ENCODE measurements around the gene NACC1.

The NACC1 gene

DNA sequence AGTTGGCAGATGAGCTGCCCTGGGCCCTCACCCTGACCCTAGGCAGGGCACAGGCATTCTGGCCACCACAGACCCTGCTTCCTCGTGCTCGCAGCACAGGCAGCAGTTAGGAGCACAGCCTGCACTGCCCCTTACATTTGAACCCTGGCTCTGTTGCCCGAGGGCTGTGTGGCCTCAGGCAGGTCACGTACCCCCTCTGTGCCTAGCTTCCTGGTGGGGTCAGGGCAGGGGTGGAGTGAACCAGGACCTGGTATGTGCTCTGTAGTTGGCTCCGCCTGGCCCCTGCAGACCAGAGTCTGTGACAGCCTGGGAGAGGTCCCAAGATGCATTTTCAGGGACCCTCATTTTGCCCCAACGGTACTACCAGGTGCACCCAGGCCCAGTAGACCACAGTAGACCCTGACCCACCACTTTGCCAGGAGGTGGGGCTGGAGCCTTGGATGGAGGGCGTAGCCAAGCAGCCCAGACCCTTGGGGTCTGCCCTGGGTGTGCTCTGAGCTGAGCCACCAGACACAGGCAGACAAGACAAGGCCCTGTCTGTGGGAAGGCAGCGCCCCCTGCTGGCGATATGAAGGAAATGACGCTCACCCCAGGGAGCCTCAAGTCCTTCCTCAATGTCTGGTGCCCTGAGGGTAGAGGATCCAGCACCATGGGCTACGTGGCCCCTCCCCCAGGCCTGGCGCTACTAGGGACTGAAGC, 24.5 kb upstream of the NACC1 start:
- H3K4me3 Mint-ChIP-seq: no peak overlapping the region
- H3K9me3 Mint-ChIP-seq: no peaks in the 10 kb centered on the region
- H3K36me3 Mint-ChIP-seq (ENCODE audit: low read depth): no peaks in the 10 kb centered on the region
- peaks cover 17% of the 10 kb centered on the region for H3K4me1 Mint-ChIP-seq (ENCODE audit: low read depth)
- peaks cover 35% of the 10 kb centered on the region for H3K27me3 Mint-ChIP-seq (ENCODE audit: low read depth)
- H3K27ac Mint-ChIP-seq: no peak overlapping the region

GRCh38 chr19:13094106-13094504, 24.0 kb upstream of the NACC1 start:
- Mint-ChIP-seq H3K9me3 (no peaks in the 10 kb centered on the region), H3K4me1 (ENCODE audit: low read depth) (peaks cover 20% of the 10 kb centered on the region), H3K27ac (no peak overlapping the region), H3K27me3 (ENCODE audit: low read depth) (peaks cover 38% of the 10 kb centered on the region), H3K36me3 (ENCODE audit: low read depth) (no peaks in the 10 kb centered on the region), H3K4me3 (no peak overlapping the region)

- no peak overlapping the region for H3K27ac Mint-ChIP-seq
- peaks cover 24% of the 10 kb centered on the region for H3K4me1 Mint-ChIP-seq (ENCODE audit: low read depth)
- no peak overlapping the region for H3K4me3 Mint-ChIP-seq
- H3K9me3 Mint-ChIP-seq: peaks cover under 1% of the 10 kb centered on the region
- peaks cover 40% of the 10 kb centered on the region for H3K27me3 Mint-ChIP-seq (ENCODE audit: low read depth)
- peaks cover under 1% of the 10 kb centered on the region for H3K36me3 Mint-ChIP-seq (ENCODE audit: low read depth)
Observed at GRCh38 chr19:13094771-13095392, 23.2 kb upstream of the NACC1 start.

DNA sequence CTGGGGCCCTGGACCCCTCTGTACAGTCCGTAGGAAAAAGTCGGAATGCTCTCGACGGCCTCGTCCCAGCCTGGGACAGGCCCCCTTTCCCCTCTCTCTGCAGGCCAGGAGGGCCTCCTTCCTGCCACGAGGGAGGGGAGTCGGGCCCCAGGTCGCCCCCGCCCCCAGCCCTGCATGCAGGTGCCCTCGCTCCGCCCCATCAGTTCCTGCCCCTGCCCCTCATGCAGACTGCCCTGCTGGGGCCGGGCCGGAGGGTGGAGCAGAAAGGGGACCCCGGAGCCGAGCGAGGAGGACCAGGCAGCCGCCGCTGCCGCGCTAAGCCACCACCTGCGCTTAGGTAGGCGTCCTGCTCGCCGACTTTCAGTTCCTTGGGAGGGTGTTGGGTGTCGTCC, 22.7 kb upstream of the NACC1 start:
- peaks cover 6% of the 10 kb centered on the region for H3K36me3 Mint-ChIP-seq (ENCODE audit: low read depth)
- peaks cover 5% of the 10 kb centered on the region for H3K9me3 Mint-ChIP-seq
- no peak overlapping the region for H3K27ac Mint-ChIP-seq
- no peak overlapping the region for H3K4me3 Mint-ChIP-seq
- peaks cover 29% of the 10 kb centered on the region for H3K4me1 Mint-ChIP-seq (ENCODE audit: low read depth)
- peaks cover 40% of the 10 kb centered on the region for H3K27me3 Mint-ChIP-seq (ENCODE audit: low read depth)

DNA sequence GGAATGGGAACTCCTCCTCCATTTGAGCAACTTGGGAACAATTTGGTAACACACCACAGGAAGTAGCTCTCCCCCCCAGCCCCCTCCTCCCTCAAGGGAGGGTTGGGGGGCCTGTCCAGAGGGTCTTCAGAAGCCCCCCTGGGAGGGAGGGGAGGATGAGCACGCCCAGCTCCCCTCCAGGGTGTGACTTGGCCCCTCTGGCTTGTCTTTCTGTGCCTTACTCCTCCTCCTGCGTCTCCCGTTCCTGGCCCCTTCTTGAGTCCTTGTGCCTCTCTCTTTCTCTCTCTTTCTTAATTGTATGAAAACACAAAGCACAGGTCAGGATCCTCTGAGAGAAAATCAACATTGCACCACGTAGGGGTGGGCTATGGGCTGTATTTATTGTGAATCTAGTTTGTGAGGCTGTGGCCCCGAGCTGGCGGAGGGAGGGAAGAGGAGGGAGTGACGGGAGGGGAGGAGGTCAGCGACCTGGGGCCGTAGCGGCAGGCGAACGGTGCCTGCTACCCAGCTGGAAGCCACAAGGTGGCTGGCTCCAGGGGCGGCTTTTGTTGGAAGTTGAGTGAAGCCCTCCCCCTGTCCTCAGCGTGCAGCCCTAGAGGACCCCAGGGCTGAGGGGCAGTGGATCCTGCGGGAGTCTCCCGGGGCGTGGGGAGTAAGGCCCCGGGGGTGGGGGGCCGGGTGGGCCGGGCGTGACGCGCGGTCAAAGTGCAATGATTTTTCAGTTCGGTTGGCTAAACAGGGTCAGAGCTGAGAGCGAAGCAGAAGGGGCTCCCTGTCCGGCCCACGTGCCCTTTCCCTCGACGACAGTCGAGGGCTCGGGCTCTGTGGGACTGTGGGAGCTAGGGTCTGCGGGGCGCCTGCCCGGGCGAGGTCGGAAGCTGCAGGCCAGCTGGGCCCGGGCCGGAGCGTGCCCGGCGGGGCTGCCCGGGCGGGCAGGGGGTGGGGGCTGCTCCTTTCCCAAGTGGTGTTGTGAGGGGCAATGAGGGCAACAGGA, 21.8 kb upstream of the NACC1 start:
- peaks cover 31% of the 10 kb centered on the region for H3K4me1 Mint-ChIP-seq (ENCODE audit: low read depth)
- peaks cover 5% of the 10 kb centered on the region for H3K9me3 Mint-ChIP-seq
- H3K36me3 Mint-ChIP-seq (ENCODE audit: low read depth): peaks cover 6% of the 10 kb centered on the region
- peak overlapping the region; percentile 64 for H3K4me3 Mint-ChIP-seq
- H3K27me3 Mint-ChIP-seq (ENCODE audit: low read depth): peaks cover 40% of the 10 kb centered on the region
- H3K27ac Mint-ChIP-seq: peak overlapping the region; percentile 79

GRCh38 chr19:13097033-13097462, 21.0 kb upstream of the NACC1 start:
- H3K4me3 Mint-ChIP-seq: peak overlapping the region; percentile 69
- peak overlapping the region; percentile 79 for H3K27ac Mint-ChIP-seq
- peaks cover 40% of the 10 kb centered on the region for H3K27me3 Mint-ChIP-seq (ENCODE audit: low read depth)
- peaks cover 6% of the 10 kb centered on the region for H3K36me3 Mint-ChIP-seq (ENCODE audit: low read depth)
- peaks cover 5% of the 10 kb centered on the region for H3K9me3 Mint-ChIP-seq
- H3K4me1 Mint-ChIP-seq (ENCODE audit: low read depth): peaks cover 34% of the 10 kb centered on the region

DNA sequence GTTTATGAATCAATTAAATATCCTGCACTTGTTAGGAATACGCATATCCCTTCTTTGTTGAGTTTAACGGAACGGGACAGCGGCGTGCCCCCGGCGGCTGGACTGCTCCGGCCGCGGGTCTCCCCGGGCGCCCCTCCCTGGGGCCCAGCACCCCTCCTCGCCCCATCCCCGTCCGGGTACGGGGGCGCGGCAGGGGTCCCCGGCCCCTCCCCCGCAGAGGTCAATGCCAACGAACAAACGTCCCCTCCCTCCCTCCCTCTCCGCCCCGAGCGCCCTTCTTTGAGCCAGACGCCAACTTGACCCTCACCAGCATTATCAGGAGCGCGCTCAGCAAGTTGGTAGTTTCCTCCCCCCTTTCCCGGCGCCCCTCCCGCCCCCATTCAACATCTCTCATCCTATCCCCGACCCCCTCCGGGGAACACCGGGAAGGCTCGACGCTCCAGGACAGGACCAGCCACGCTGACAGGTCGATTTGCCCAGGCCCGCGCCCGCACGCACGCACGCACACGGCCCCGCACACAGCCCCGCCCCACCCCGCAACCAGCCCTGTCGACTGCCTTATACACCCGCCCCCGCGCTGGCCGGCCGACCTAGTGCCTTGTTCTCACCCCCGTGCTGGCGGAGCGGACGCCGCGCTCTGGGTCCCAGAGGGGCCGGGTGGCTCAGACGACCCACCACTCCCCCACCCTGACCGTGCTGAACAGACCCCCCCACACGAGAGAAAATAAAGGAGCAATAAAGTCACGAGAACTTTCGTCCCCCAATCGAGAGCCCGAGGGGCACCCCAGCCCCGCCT, 20.4 kb upstream of the NACC1 start:
- Mint-ChIP-seq H3K36me3 (ENCODE audit: low read depth) (peaks cover 6% of the 10 kb centered on the region), H3K4me1 (ENCODE audit: low read depth) (peaks cover 34% of the 10 kb centered on the region), H3K9me3 (peaks cover 5% of the 10 kb centered on the region), H3K27ac (no peak overlapping the region), H3K27me3 (ENCODE audit: low read depth) (peaks cover 40% of the 10 kb centered on the region), H3K4me3 (peak overlapping the region; percentile 61)

GRCh38 chr19:13098277-13099072, 19.6 kb upstream of the NACC1 start:
- Mint-ChIP-seq H3K27me3 (ENCODE audit: low read depth) (peaks cover 40% of the 10 kb centered on the region), H3K9me3 (peaks cover 5% of the 10 kb centered on the region)

DNA sequence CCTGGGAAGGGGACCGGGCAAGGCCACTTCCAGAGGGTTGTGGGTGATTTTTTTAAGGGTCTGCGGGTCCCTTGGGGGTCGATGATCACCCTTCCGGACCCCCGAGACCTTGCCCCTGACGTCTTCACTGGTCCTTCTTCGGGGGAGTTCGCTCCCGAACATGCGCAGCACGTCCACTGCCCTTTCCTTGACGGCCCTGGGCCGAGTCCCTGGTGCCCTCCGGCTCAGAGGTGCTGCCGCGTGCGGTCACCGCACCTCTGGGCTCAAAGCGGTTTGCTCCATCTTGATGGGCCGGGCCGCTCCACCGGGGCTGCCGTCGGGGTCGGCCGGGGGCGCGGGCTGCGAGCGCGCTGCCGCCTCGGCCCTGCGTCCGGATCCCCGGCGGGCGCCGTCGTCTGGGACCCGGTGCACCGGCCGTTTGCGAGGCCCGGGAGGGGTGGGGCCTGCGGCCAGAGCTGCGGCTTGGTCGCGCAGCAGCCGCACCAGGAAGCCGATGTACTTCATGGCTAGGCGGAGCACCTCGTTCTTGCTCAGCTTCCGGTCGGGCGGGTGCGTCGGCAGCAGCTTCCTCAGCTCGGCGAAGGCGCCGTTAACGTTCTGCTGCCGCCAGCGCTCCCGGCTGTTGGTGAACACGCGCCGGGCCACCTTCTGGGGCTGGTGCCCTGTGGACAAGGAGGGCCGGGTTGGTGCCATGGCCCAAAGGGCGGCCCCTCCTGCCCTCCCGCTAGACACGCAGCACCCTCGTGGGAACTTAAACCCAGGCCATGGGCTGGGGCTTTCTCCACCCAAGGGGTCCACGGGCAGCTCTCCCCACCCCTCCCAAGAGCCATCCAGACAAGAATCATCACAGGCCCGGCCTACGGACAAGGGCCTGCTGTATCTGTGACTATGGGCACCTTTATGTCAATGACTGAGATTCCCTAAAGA, 18.7 kb upstream of the NACC1 start:
- Mint-ChIP-seq H3K4me1 (ENCODE audit: low read depth) (peaks cover 32% of the 10 kb centered on the region), H3K27me3 (ENCODE audit: low read depth) (peaks cover 35% of the 10 kb centered on the region), H3K4me3 (peak overlapping the region; percentile 81), H3K36me3 (ENCODE audit: low read depth) (peaks cover 6% of the 10 kb centered on the region), H3K9me3 (peaks cover 5% of the 10 kb centered on the region), H3K27ac (peak overlapping the region; percentile 89)

More at GRCh38 chr19:13098277-13099072, 19.6 kb upstream of the NACC1 start:
- Mint-ChIP-seq H3K27ac (peak overlapping the region; percentile 86), H3K4me1 (ENCODE audit: low read depth) (peaks cover 34% of the 10 kb centered on the region), H3K4me3 (peak overlapping the region; percentile 81), H3K36me3 (ENCODE audit: low read depth) (peaks cover 6% of the 10 kb centered on the region)

GRCh38 chr19:13100031-13100588, 18.0 kb upstream of the NACC1 start:
- H3K27me3 Mint-ChIP-seq (ENCODE audit: low read depth): peaks cover 28% of the 10 kb centered on the region
- peaks cover 7% of the 10 kb centered on the region for H3K36me3 Mint-ChIP-seq (ENCODE audit: low read depth)
- peaks cover 33% of the 10 kb centered on the region for H3K4me1 Mint-ChIP-seq (ENCODE audit: low read depth)
- peak overlapping the region; percentile 69 for H3K4me3 Mint-ChIP-seq
- H3K27ac Mint-ChIP-seq: peak overlapping the region; percentile 89
- peaks cover 5% of the 10 kb centered on the region for H3K9me3 Mint-ChIP-seq

DNA sequence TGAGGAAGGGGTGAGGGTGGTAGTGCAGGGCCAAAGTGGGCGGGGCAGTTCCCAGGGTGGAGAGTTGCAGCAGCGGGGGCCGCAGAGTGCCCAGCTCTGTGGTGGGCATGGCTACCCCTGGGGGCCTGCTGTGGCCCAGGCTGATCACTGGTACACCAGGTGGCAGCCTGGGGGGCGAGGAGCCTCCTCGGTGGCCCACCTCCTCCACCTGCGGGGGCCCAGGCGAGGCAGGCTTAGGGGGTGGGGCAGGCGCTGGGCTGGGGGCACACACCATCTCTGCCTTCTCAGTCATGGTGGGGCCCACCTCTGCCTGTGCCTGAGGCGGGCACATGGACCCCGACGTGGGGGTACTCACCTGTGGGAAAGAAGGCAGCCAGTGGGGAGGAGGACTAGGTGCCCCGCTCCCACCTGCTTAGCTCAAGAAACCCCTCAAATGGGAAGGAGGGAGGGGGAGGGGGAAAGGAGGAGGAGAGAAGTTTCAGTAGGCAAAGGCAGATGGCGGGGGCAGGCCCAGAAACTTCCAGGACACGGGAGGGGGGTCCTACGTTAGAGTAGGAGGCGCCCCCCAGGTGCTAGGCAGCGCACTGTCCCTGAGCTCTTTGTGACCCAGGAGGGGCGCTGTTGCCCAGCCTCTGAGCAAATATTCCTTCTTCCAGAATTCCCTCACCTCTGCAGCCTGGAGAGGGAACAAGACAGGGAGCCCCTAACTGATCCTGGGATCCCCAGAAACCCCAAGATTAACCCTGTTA, 17.0 kb upstream of the NACC1 start:
- Mint-ChIP-seq H3K4me3 (peak overlapping the region; percentile 31), H3K27ac (peak overlapping the region; percentile 39), H3K4me1 (ENCODE audit: low read depth) (peaks cover 34% of the 10 kb centered on the region), H3K9me3 (peaks cover 5% of the 10 kb centered on the region), H3K27me3 (ENCODE audit: low read depth) (peaks cover 24% of the 10 kb centered on the region), H3K36me3 (ENCODE audit: low read depth) (peaks cover 7% of the 10 kb centered on the region)

All from T-helper 1 cell treated with Interleukin-12 subunit alpha and Interleukin-12 subunit beta and Interleukin-4 antibody, amounts not matched to agents 30 μg/mL and 1 μg/mL, for 36 hours (primary cell).